Measurements from ENCODE around the gene LCMT2.

LCMT2 gene

GRCh38 chr15:43277901-43278300 is 52.5 kb downstream of the LCMT2 start:
- H3K27ac ChIP-seq (ENCODE audit: low read depth, low read length) = no peak overlapping the region
- H3K4me1 ChIP-seq (ENCODE audit: control insufficient read depth, insufficient read depth, low read length) = no peaks in the 10 kb centered on the region
- H3K27me3 ChIP-seq (ENCODE audit: control insufficient read depth, insufficient read depth, low read length) = no peaks in the 10 kb centered on the region

GRCh38 chr15:43277231-43277823 is 53.0 kb downstream of the LCMT2 start:
- H3K27ac ChIP-seq (ENCODE audit: low read depth, low read length) = no peak overlapping the region
- no peak overlapping the region for H3K9ac ChIP-seq (ENCODE audit: low read length)
- no peaks in the 10 kb centered on the region for H3K27me3 ChIP-seq (ENCODE audit: control insufficient read depth, insufficient read depth, low read length)
- no peak overlapping the region for H3K4me3 ChIP-seq (ENCODE audit: low read length)
- no peaks in the 10 kb centered on the region for H3K36me3 ChIP-seq (ENCODE audit: control insufficient read depth, insufficient read depth, low read length)
- H3K4me1 ChIP-seq (ENCODE audit: control insufficient read depth, insufficient read depth, low read length) = no peaks in the 10 kb centered on the region

More at GRCh38 chr15:43277901-43278300, 52.5 kb downstream of the LCMT2 start:
- Histone ChIP-seq H3K4me3 (ENCODE audit: low read length) (no peak overlapping the region), H3K9ac (ENCODE audit: low read length) (no peak overlapping the region), H3K36me3 (ENCODE audit: control insufficient read depth, insufficient read depth, low read length) (no peaks in the 10 kb centered on the region)

GRCh38 chr15:43276563-43277200 is 53.7 kb downstream of the LCMT2 start:
- Histone ChIP-seq H3K27me3 (ENCODE audit: control insufficient read depth, insufficient read depth, low read length) (no peaks in the 10 kb centered on the region), H3K36me3 (ENCODE audit: control insufficient read depth, insufficient read depth, low read length) (no peaks in the 10 kb centered on the region), H3K27ac (ENCODE audit: low read depth, low read length) (no peak overlapping the region), H3K4me3 (ENCODE audit: low read length) (no peak overlapping the region), H3K4me1 (ENCODE audit: control insufficient read depth, insufficient read depth, low read length) (no peaks in the 10 kb centered on the region), H3K9ac (ENCODE audit: low read length) (no peak overlapping the region)

GRCh38 chr15:43275740-43276562 is 54.4 kb downstream of the LCMT2 start:
- no peaks in the 10 kb centered on the region for H3K4me1 ChIP-seq (ENCODE audit: control insufficient read depth, insufficient read depth, low read length)
- H3K27me3 ChIP-seq (ENCODE audit: control insufficient read depth, insufficient read depth, low read length) = no peaks in the 10 kb centered on the region
- H3K27ac ChIP-seq (ENCODE audit: low read depth, low read length) = no peak overlapping the region
- no peak overlapping the region for H3K4me3 ChIP-seq (ENCODE audit: low read length)
- H3K36me3 ChIP-seq (ENCODE audit: control insufficient read depth, insufficient read depth, low read length) = no peaks in the 10 kb centered on the region
- no peak overlapping the region for H3K9ac ChIP-seq (ENCODE audit: low read length)

- no peak overlapping the region for H3K9ac ChIP-seq (ENCODE audit: low read length)
- no peaks in the 10 kb centered on the region for H3K27me3 ChIP-seq (ENCODE audit: control insufficient read depth, insufficient read depth, low read length)
- H3K4me1 ChIP-seq (ENCODE audit: control insufficient read depth, insufficient read depth, low read length) = no peaks in the 10 kb centered on the region
- no peak overlapping the region for H3K27ac ChIP-seq (ENCODE audit: low read depth, low read length)
- no peak overlapping the region for H3K4me3 ChIP-seq (ENCODE audit: low read length)
- no peaks in the 10 kb centered on the region for H3K36me3 ChIP-seq (ENCODE audit: control insufficient read depth, insufficient read depth, low read length)
Measured at GRCh38 chr15:43274136-43274535, 56.2 kb downstream of the LCMT2 start.
